ENCODE data around the gene DNAJB2.

DNAJB2 gene

DNA sequence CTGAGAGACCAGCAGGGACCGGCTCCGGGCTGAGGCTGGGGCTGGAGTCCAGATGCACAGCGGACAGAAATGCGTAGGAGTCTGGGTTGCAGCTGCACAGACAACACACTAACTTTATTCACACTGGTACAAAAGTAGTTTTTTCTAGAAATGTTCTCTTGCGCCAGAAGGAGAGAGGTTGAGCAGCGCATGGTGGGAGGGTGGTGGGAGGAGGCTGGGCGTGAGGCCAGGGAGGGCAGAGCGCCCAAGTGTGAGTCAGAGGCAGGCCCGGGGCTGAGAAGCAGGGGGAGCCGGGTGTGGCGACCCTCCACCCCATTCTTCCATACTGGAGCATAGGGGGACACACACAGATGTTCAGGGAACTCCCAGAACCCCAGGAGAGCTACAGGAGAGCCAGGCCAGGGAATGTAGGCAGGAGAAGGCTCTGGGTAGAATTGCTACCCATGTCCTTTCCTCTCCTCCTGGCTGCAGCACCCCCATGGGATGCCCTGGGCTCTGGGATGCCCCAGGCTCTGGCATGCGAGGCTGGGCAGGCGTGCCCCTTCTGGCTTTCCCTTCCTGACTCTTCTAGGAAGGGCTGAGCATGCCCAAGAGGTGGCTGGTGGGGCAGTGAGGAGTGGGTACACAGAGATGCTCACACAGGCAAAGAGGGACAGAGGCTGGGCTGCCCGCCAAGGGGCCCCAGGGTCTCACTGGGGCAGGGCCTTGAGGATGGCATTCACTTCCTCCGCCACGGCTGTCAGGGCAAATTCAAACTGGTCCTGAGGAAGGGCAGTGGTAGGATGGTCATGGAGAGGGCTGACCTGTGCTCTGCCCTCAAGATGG is 10.6 kb downstream of the DNAJB2 start:
- H3K4me3 ChIP-seq (ENCODE audit: low read depth, low read length): no peak overlapping the region
- TF ChIP-seq, protein P1, sequence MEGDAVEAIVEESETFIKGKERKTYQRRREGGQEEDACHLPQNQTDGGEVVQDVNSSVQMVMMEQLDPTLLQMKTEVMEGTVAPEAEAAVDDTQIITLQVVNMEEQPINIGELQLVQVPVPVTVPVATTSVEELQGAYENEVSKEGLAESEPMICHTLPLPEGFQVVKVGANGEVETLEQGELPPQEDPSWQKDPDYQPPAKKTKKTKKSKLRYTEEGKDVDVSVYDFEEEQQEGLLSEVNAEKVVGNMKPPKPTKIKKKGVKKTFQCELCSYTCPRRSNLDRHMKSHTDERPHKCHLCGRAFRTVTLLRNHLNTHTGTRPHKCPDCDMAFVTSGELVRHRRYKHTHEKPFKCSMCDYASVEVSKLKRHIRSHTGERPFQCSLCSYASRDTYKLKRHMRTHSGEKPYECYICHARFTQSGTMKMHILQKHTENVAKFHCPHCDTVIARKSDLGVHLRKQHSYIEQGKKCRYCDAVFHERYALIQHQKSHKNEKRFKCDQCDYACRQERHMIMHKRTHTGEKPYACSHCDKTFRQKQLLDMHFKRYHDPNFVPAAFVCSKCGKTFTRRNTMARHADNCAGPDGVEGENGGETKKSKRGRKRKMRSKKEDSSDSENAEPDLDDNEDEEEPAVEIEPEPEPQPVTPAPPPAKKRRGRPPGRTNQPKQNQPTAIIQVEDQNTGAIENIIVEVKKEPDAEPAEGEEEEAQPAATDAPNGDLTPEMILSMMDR (IDR thresholded peaks at IDR 0.05; ENCODE audit: borderline replicate concordance, insufficient read depth, low read depth, low read length): no peak

DNA sequence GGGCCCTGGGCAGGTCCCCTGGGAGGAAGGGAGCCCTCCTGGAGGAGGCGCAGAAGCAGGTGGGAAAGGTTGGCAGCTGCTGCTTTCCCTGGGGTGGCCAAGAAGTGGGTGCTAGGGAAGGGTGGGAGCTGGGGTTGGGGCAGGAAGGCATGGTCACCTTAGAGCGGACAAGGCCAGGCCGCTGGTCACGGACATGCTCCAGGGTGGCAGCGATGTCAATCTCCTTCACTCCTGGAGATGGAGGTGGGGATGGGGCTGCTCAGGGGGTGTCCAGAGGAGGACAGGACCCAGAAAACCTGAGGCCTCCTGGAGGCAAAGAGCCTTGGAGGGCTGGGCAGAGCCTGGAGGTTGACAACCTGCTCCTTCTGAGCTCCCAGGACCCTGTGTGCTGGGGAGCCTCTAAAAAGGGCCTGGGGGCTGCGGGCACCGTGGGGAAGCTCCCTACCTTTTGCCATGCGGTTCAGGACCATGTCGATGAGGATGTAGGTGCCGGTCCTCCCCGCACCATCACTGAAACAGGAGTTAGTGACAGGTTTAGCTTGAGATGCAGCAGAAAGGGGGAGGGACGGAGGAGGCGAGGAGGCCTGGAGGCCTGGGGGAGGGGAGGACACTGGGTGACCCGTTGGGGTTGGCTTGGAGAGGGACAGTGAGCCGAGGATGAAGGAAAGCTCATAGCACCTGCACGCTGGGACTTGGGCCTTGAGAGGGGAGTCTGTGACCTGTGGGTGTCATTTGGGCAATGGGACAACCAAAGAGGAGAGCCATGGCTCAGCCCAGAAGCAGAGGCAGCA is 11.4 kb downstream of the DNAJB2 start:
- TF ChIP-seq, protein P1 (IDR thresholded peaks at IDR 0.05; ENCODE audit: borderline replicate concordance, insufficient read depth, low read depth, low read length): no peak

DNA sequence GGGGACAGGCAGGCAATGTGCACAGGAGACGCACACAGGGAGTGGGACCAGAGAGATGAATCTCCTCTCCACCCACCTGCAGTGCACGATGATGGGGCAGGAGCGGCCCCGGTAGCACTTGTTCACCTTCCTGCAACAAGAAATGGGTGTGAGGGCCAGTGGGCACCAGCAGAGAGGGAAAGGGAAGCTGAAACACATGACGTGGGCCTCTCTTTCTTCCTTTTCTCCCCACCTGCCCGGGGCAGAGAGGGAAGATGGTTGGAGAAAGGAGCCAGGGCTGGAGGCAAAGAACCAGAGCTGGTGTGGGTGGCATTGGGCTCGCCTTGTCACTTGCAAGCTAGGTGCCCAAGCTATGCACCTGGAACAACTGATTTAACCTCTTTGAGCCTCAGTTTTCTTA is 12.2 kb downstream of the DNAJB2 start:
- H3K4me3 ChIP-seq (ENCODE audit: low read depth, low read length): no peak overlapping the region
- TF ChIP-seq, protein P1 (IDR thresholded peaks at IDR 0.05; ENCODE audit: borderline replicate concordance, insufficient read depth, low read depth, low read length): no peak

More for the DNA sequence above, 11.4 kb downstream of the DNAJB2 start:
- H3K4me3 ChIP-seq (ENCODE audit: low read depth, low read length): no peak overlapping the region

DNA sequence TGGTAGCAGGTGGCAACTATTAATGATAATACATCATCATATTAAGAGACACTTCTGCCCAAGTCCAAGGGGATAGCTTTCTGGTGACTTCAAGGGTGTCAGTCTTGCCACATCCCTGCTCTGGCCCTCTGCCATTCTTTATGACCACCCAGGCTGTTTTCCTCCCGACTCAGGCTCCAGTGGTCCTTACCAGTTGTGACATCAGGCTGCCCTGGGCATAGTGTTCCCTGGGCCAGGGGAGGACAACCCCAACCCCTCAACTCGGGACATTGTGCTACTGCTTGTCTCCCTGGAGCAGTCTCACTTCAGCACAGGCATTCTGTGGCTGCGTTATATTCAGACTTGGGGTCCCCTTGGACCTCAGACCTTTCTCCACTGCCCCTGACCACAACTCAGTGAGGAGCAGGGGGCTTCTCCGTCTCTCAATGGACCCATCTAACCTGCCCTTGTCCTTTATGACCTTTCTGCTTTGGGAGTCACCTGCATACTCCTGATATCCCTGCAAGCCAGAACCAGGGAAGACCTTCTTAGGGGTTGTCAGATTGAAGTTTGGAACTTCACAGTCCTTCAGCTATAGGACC is 12.8 kb downstream of the DNAJB2 start:
- H3K4me3 ChIP-seq (ENCODE audit: low read depth, low read length): no peak overlapping the region

DNA sequence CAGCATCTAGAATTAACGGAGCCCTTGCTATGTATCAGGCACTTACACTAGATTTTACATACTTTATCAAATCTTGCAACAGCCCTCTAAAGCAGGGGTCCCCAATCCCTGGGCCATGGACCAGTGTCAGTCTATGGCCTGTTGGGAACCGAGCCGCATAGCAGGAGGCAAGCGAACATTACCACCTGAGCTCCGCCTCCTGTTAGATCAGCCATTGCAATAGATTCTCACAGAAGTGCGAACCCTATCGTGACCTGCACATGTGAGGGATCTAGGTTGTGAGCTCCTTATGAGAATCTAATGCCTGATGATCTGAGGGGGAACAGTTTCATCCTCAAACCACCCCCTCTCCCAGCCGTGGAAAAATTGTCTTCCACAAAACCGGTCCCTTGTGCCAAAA is 13.4 kb downstream of the DNAJB2 start:
- TF ChIP-seq, protein P1 (IDR thresholded peaks at IDR 0.05; ENCODE audit: borderline replicate concordance, insufficient read depth, low read depth, low read length): no peak
- no peak overlapping the region for H3K4me3 ChIP-seq (ENCODE audit: low read depth, low read length)

More for the DNA sequence above, 12.8 kb downstream of the DNAJB2 start:
- TF ChIP-seq, protein P1 (IDR thresholded peaks at IDR 0.05; ENCODE audit: borderline replicate concordance, insufficient read depth, low read depth, low read length): no peak

DNA sequence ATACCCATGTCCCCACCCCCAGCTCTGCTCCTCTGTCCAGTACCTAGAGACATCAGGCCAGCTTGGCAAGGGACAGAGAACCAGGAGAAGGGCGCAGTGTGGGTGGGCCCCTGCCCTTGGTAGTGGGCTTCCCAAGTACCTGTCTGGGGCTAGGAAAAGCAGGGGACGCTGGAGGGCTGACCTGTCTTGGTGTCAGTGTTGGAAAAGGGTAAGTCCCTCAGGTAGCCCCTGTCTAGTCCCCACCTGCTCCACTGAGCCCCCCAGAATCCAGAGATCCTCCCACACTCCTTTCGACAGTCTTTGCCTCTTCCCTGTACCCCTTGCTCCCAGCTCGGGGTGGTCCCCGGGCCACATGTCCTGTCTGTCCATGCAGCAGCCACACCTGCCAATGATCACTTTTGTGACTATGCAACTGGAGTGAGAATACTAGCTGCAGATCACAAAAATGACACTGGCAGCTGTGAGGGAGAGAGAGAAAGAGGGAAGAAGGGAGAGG is 14.6 kb downstream of the DNAJB2 start:
- TF ChIP-seq, protein P1 (IDR thresholded peaks at IDR 0.05; ENCODE audit: borderline replicate concordance, insufficient read depth, low read depth, low read length): no peak
- H3K4me3 ChIP-seq (ENCODE audit: low read depth, low read length): no peak overlapping the region
